DND-41 (cell line): ENCODE data around the gene PEAK1.

ENCODE experiments used
- CTCF ChIP-seq: IDR thresholded peaks from 2 replicates; pipeline ENCODE4 v1.5.1; 2012; ENCODE audit warnings: borderline replicate concordance, low read length, moderate library complexity, mild to moderate bottlenecking; ENCODE audit not compliant: poor library complexity, severe bottlenecking; ENCODE audit errors: extremely low read depth
- EZH2 ChIP-seq: IDR thresholded peaks from 3 replicates; pipeline ENCODE4 v1.6.1; 2012; ENCODE audit warnings: borderline replicate concordance, low read depth, mild to moderate bottlenecking, moderate library complexity, low read length, inconsistent platforms; ENCODE audit not compliant: severe bottlenecking

- TF ChIP-seq CTCF: no peak
- no peak for TF ChIP-seq EZH2
Observed at GRCh38 chr15:77446840-77447390, 27.0 kb upstream of the PEAK1 start.
